ENCODE results near the gene OR52B2. TPM values are rescaled to one million over a fixed set of nuclear protein-coding genes. Genes with fewer than 3 reads are reported as not detected.

OR52B2 gene
- not detected in 2 replicates for total RNA-seq (2021)
- long read RNA-seq = 0 reads

GRCh38 chr11:6170226-6170625, at the start of gene OR52B2:
Gene OR52B2, minus strand, starts transcription at chr11:6170326. Its CDS starts 0 bp downstream, at chr11:6170326.
- Histone ChIP-seq H2BK15ac (ENCODE audit: low read depth, low read length) (no peak within 1 kb of the TSS), H2BK120ac (ENCODE audit: low read depth, low read length, poor library complexity, severe bottlenecking) (no peak within 1 kb of the TSS), H2BK12ac (ENCODE audit: insufficient read length, low read depth, low read length) (no peak within 1 kb of the TSS), H2AK5ac (ENCODE audit: insufficient read length, low read length) (no peak within 1 kb of the TSS), H3K27me3 (ENCODE audit: insufficient read depth, low read length) (no peaks in the 10 kb centered on the region), H3K79me2 (ENCODE audit: insufficient read depth, low read length) (no peaks in the 10 kb centered on the region), H4K91ac (ENCODE audit: insufficient read length, low read depth, low read length) (no peak within 1 kb of the TSS), H3K4ac (ENCODE audit: low read depth, low read length) (no peak within 1 kb of the TSS), H4K8ac (replicated peaks; ENCODE audit: insufficient read length, low read depth, low read length) (no peak within 1 kb of the TSS), H3K56ac (ENCODE audit: insufficient read length, low read depth, low read length) (no peak within 1 kb of the TSS), H2BK20ac (ENCODE audit: low read depth, low read length, poor library complexity, severe bottlenecking) (no peak within 1 kb of the TSS), H3K79me1 (ENCODE audit: insufficient read depth, low read depth, low read length, poor library complexity, severe bottlenecking) (no peaks in the 10 kb centered on the region), H4K5ac (ENCODE audit: insufficient read length, low read depth, low read length) (no peak within 1 kb of the TSS), H3K4me1 (ENCODE audit: insufficient read depth, low read length) (peaks cover 2% of the 10 kb centered on the region; the same call in 1 of the 2 replicates), H3K27ac (ENCODE audit: insufficient read length, low read depth, low read length) (no peak within 1 kb of the TSS), H3K4me2 (ENCODE audit: insufficient read depth, insufficient read length, low read length) (no peak within 1 kb of the TSS), H4K20me1 (ENCODE audit: control insufficient read depth, insufficient read depth, insufficient read length) (no peaks in the 10 kb centered on the region), H3K9me3 (ENCODE audit: control insufficient read depth, low read depth, low read length) (no peaks in the 10 kb centered on the region), H2BK5ac (ENCODE audit: insufficient read length, low read length) (no peak within 1 kb of the TSS), H2AFZ (ENCODE audit: low read length) (no peak within 1 kb of the TSS), H3K23me2 (ENCODE audit: insufficient read length, low read depth, low read length, poor library complexity, severe bottlenecking) (no peaks in the 10 kb centered on the region), H3K18ac (ENCODE audit: insufficient read length, low read depth, low read length) (no peak within 1 kb of the TSS), H3K9ac (ENCODE audit: extremely low read depth, insufficient read length, low read length) (no peak within 1 kb of the TSS), H3K14ac (ENCODE audit: insufficient read depth, low read length) (no peak within 1 kb of the TSS), H3T11ph (ENCODE audit: low read length) (no peak within 1 kb of the TSS), H3K23ac (ENCODE audit: insufficient read length, low read depth, low read length) (no peak within 1 kb of the TSS)
- Mint-ChIP-seq H3K27ac (peak within 1 kb of the TSS in 1 of 3 experiments; percentile 68; a peak in 3 of 7 replicates), H3K9me3 (peaks cover 4 to 5% of the 10 kb centered on the region in 2 experiments; a peak in 4 of 5 replicates), H3K4me1 (peaks cover 11 to 12% of the 10 kb centered on the region in 2 experiments), H3K4me3 (no peak within 1 kb of the TSS), H3K27me3 (ENCODE audit: low read depth) (peaks cover 6% of the 10 kb centered on the region), H3K36me3 (ENCODE audit: insufficient read depth in 1 of 3, low read depth in 3 of 3) (0 out of 7 replicates have a peak, but pooled peaks cover 0 to 2% (median 0%) of the 10 kb centered on the region in 3 experiments)
- DNase-seq = no peak
- TF ChIP-seq, protein P1, sequence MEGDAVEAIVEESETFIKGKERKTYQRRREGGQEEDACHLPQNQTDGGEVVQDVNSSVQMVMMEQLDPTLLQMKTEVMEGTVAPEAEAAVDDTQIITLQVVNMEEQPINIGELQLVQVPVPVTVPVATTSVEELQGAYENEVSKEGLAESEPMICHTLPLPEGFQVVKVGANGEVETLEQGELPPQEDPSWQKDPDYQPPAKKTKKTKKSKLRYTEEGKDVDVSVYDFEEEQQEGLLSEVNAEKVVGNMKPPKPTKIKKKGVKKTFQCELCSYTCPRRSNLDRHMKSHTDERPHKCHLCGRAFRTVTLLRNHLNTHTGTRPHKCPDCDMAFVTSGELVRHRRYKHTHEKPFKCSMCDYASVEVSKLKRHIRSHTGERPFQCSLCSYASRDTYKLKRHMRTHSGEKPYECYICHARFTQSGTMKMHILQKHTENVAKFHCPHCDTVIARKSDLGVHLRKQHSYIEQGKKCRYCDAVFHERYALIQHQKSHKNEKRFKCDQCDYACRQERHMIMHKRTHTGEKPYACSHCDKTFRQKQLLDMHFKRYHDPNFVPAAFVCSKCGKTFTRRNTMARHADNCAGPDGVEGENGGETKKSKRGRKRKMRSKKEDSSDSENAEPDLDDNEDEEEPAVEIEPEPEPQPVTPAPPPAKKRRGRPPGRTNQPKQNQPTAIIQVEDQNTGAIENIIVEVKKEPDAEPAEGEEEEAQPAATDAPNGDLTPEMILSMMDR (conservative IDR thresholded peaks at IDR 0.05) = no peak
- no CpG with 5 or more reads among the region's 1 CpG for WGBS (ENCODE audit: extremely low coverage, insufficient read length, low lambda C conversion rate)
